Measurements from ENCODE around the gene DNASE2B.

- TF ChIP-seq CTCF (conservative IDR thresholded peaks at IDR 0.05) (no peak), EZH2 (IDR thresholded peaks at IDR 0.05; ENCODE audit: low read depth) (no peak)
Measured at GRCh38 chr1:84370266-84370665, 28.0 kb upstream of the DNASE2B start.

Measured in PC-9 (cell line).